ENCODE results near the gene KDSR.

GRCh38 chr18:63344918-63345317, 22.1 kb downstream of the KDSR start:
- TF ChIP-seq, protein P1, sequence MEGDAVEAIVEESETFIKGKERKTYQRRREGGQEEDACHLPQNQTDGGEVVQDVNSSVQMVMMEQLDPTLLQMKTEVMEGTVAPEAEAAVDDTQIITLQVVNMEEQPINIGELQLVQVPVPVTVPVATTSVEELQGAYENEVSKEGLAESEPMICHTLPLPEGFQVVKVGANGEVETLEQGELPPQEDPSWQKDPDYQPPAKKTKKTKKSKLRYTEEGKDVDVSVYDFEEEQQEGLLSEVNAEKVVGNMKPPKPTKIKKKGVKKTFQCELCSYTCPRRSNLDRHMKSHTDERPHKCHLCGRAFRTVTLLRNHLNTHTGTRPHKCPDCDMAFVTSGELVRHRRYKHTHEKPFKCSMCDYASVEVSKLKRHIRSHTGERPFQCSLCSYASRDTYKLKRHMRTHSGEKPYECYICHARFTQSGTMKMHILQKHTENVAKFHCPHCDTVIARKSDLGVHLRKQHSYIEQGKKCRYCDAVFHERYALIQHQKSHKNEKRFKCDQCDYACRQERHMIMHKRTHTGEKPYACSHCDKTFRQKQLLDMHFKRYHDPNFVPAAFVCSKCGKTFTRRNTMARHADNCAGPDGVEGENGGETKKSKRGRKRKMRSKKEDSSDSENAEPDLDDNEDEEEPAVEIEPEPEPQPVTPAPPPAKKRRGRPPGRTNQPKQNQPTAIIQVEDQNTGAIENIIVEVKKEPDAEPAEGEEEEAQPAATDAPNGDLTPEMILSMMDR (IDR thresholded peaks at IDR 0.05): no peak
- no peak for TF ChIP-seq POLR2A (IDR thresholded peaks at IDR 0.05)
- TF ChIP-seq POLR2AphosphoS5 (IDR thresholded peaks at IDR 0.05): no peak
- no peak for TF ChIP-seq EP300 (IDR thresholded peaks at IDR 0.05; ENCODE audit: low read depth)
